ENCODE measurements around the gene HK2.

Gene HK2

DNA sequence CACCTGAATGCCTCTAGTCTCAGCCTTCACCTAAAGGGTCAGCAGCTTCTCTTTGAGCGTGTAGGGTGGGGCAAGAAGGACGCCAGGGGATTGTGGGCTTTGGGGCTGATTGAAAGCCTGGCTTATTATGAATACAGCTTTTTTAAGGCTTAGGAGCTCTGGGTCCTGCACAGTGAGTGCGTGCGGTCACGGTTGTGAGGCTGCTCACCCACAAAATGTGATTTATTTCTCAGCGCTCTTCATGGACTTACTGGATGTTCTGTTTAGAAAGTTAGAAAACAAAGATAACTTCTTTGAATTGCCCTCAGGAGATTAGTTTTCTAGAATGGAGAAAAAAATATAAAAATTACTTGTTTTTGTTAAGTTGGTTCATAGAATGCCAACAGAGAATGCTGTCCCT lies 37.5 kb downstream of the HK2 start:
- no peak for DNase-seq (ENCODE audit: low spot score)
- Histone ChIP-seq H4K8ac (ENCODE audit: low read depth, low read length) (no peak overlapping the region), H3K27ac (replicated peaks; ENCODE audit: low read length) (no peak overlapping the region), H3K27me3 (ENCODE audit: control insufficient read depth in 3 of 3, insufficient read depth in 3 of 3, low read depth in 1 of 3, low read length in 3 of 3) (no peaks in the 10 kb centered on the region), H3K9me3 (replicated peaks in 1 of 2; ENCODE audit: control insufficient read depth in 2 of 2, insufficient read depth in 1 of 2, low read depth in 1 of 2, low read length in 2 of 2) (peaks cover 0 to 3% of the 10 kb centered on the region in 2 donors), H3K36me3 (replicated peaks in 1 of 2; ENCODE audit: control insufficient read depth in 2 of 2, insufficient read depth in 2 of 2, low read length in 2 of 2) (peaks cover 10 to 72% of the 10 kb centered on the region in 2 donors), H3K18ac (ENCODE audit: low read length) (no peak overlapping the region), H2BK120ac (ENCODE audit: low read depth, low read length) (no peak overlapping the region), H2AFZ (ENCODE audit: low read length) (no peak overlapping the region), H3K4me1 (ENCODE audit: control insufficient read depth in 2 of 2, insufficient read depth in 1 of 2, low read depth in 1 of 2, low read length in 2 of 2) (peaks cover 8 to 11% of the 10 kb centered on the region in 2 donors), H3K14ac (ENCODE audit: low read length) (no peak overlapping the region), H3K4me2 (ENCODE audit: insufficient read depth, low read length, poor library complexity, severe bottlenecking) (no peak overlapping the region), H3K4ac (ENCODE audit: low read length) (no peak overlapping the region), H2AK5ac (ENCODE audit: low read depth, low read length) (no peak overlapping the region), H2BK5ac (ENCODE audit: low read length) (no peak overlapping the region), H3K4me3 (ENCODE audit: low read length in 2 of 2) (no peak overlapping the region), H4K91ac (ENCODE audit: low read depth, low read length, poor library complexity) (no peak overlapping the region), H2BK15ac (ENCODE audit: low read length) (no peak overlapping the region), H3K23ac (ENCODE audit: low read depth, low read length, poor library complexity) (no peak overlapping the region), H3K9ac (ENCODE audit: low read depth, low read length, poor library complexity) (no peak overlapping the region), H2BK12ac (ENCODE audit: low read length) (no peak overlapping the region), H3K79me1 (ENCODE audit: low read depth, low read length) (no peaks in the 10 kb centered on the region)
- WGBS, 2 donors (ENCODE audit: extremely low coverage in 2 of 2, insufficient read length in 2 of 2, insufficient replicate concordance in 1 of 2), result no CpG with 5 or more reads among the region's 6 CpGs

DNA sequence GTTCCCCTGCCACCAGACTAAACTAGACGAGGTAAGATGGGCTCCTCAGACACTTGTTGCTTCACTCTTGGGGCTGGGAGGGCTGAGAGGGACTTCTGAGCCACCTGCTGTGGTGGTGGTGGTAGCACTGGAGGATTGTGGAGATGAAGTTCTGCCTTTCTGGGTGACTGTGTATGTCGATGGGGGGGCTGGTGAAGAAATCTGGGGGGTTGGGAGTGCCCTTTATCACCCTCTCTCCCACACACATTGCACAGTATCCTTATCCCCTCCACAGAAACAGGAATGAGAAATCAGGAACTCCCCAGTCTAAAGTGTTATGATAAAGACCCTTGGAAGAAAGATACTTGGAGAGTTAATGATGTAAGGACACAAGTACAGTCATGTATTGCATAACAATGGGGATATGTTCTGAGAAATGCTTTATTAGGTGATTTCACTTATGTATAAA lies 38.5 kb downstream of the HK2 start:
- H3K79me1 ChIP-seq (ENCODE audit: low read depth, low read length), result no peaks in the 10 kb centered on the region
- H2BK12ac ChIP-seq (ENCODE audit: low read length), result no peak overlapping the region
- no peak overlapping the region for H2AFZ ChIP-seq (ENCODE audit: low read length)
- H2BK15ac ChIP-seq (ENCODE audit: low read length), result no peak overlapping the region
- no peak overlapping the region for H4K8ac ChIP-seq (ENCODE audit: low read depth, low read length)
- no peak overlapping the region for H3K14ac ChIP-seq (ENCODE audit: low read length)
- WGBS, 2 donors (ENCODE audit: extremely low coverage in 2 of 2, insufficient read length in 2 of 2, insufficient replicate concordance in 1 of 2), result no CpG with 5 or more reads among the region's 2 CpGs
- H3K4me2 ChIP-seq (ENCODE audit: insufficient read depth, low read length, poor library complexity, severe bottlenecking), result no peak overlapping the region
- H3K9me3 ChIP-seq (replicated peaks in 1 of 2; ENCODE audit: control insufficient read depth in 2 of 2, insufficient read depth in 1 of 2, low read depth in 1 of 2, low read length in 2 of 2), result peaks cover 1 to 3% of the 10 kb centered on the region in 2 donors
- peaks cover 5 to 10% of the 10 kb centered on the region in 2 donors for H3K4me1 ChIP-seq (ENCODE audit: control insufficient read depth in 2 of 2, insufficient read depth in 1 of 2, low read depth in 1 of 2, low read length in 2 of 2)
- no peak overlapping the region for H3K18ac ChIP-seq (ENCODE audit: low read length)
- no peak overlapping the region for H3K4me3 ChIP-seq (ENCODE audit: low read length in 2 of 2)
- no peak overlapping the region for H3K4ac ChIP-seq (ENCODE audit: low read length)
- peaks cover 19 to 80% of the 10 kb centered on the region in 2 donors for H3K36me3 ChIP-seq (replicated peaks in 1 of 2; ENCODE audit: control insufficient read depth in 2 of 2, insufficient read depth in 2 of 2, low read length in 2 of 2)
- H2BK5ac ChIP-seq (ENCODE audit: low read length), result no peak overlapping the region
- no peak for DNase-seq (ENCODE audit: low spot score)
- H3K27me3 ChIP-seq (ENCODE audit: control insufficient read depth in 3 of 3, insufficient read depth in 3 of 3, low read depth in 1 of 3, low read length in 3 of 3), result no peaks in the 10 kb centered on the region
- no peak overlapping the region for H2AK5ac ChIP-seq (ENCODE audit: low read depth, low read length)
- no peak overlapping the region for H3K9ac ChIP-seq (ENCODE audit: low read depth, low read length, poor library complexity)
- H2BK120ac ChIP-seq (ENCODE audit: low read depth, low read length), result no peak overlapping the region
- H3K23ac ChIP-seq (ENCODE audit: low read depth, low read length, poor library complexity), result no peak overlapping the region
- no peak overlapping the region for H3K27ac ChIP-seq (replicated peaks; ENCODE audit: low read length)
- no peak overlapping the region for H4K91ac ChIP-seq (ENCODE audit: low read depth, low read length, poor library complexity)

DNA sequence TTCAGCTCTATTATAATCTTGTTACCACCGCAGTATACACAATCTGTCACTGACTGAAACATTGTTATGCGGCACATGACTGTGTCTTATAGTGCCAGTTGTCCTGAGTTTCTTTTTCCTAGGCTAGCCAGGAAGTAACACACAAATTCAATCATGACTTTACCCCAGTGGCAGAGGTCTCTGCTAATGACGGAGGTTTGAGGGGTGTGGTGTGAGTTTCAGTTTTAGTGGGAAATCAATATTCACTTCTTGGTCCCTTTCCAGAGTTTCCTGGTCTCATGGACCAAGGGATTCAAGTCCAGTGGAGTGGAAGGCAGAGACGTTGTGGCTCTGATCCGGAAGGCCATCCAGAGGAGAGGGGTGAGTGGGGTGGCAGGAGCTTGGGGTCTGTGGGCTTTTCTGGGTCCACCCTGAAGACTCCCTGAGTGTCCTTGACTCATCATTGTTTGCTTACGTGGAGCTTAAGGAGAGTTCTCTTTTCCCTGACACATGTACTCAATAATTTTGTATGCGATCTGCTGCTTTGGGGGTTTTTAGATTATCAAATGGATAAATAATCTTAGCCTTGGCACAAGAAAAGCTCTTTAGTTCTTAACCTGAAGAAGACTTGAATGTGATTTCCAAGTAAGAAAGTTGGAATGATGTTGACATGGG lies 39.2 kb downstream of the HK2 start:
- Histone ChIP-seq H3K18ac (ENCODE audit: low read length) (no peak overlapping the region), H2BK12ac (ENCODE audit: low read length) (no peak overlapping the region), H3K4me2 (ENCODE audit: insufficient read depth, low read length, poor library complexity, severe bottlenecking) (no peak overlapping the region), H2BK15ac (ENCODE audit: low read length) (no peak overlapping the region), H2AK5ac (ENCODE audit: low read depth, low read length) (no peak overlapping the region), H4K8ac (ENCODE audit: low read depth, low read length) (no peak overlapping the region), H3K36me3 (replicated peaks in 1 of 2; ENCODE audit: control insufficient read depth in 2 of 2, insufficient read depth in 2 of 2, low read length in 2 of 2) (peaks cover 26 to 80% of the 10 kb centered on the region in 2 donors), H3K23ac (ENCODE audit: low read depth, low read length, poor library complexity) (no peak overlapping the region), H3K79me1 (ENCODE audit: low read depth, low read length) (no peaks in the 10 kb centered on the region), H3K14ac (ENCODE audit: low read length) (no peak overlapping the region), H3K27me3 (ENCODE audit: control insufficient read depth in 3 of 3, insufficient read depth in 3 of 3, low read depth in 1 of 3, low read length in 3 of 3) (no peaks in the 10 kb centered on the region), H2BK120ac (ENCODE audit: low read depth, low read length) (no peak overlapping the region), H4K91ac (ENCODE audit: low read depth, low read length, poor library complexity) (no peak overlapping the region), H2BK5ac (ENCODE audit: low read length) (no peak overlapping the region), H3K4me1 (ENCODE audit: control insufficient read depth in 2 of 2, insufficient read depth in 1 of 2, low read depth in 1 of 2, low read length in 2 of 2) (peaks cover 0 to 4% of the 10 kb centered on the region in 2 donors), H3K4ac (ENCODE audit: low read length) (no peak overlapping the region), H3K4me3 (ENCODE audit: low read length in 2 of 2) (no peak overlapping the region), H3K9ac (ENCODE audit: low read depth, low read length, poor library complexity) (no peak overlapping the region), H3K9me3 (replicated peaks in 1 of 2; ENCODE audit: control insufficient read depth in 2 of 2, insufficient read depth in 1 of 2, low read depth in 1 of 2, low read length in 2 of 2) (peaks cover 1 to 3% of the 10 kb centered on the region in 2 donors), H3K27ac (replicated peaks; ENCODE audit: low read length) (no peak overlapping the region), H2AFZ (ENCODE audit: low read length) (no peak overlapping the region)
- no peak for DNase-seq (ENCODE audit: low spot score)
- no CpG with 5 or more reads among the region's 7 CpGs for WGBS, 2 donors (ENCODE audit: extremely low coverage in 2 of 2, insufficient read length in 2 of 2, insufficient replicate concordance in 1 of 2)

DNA sequence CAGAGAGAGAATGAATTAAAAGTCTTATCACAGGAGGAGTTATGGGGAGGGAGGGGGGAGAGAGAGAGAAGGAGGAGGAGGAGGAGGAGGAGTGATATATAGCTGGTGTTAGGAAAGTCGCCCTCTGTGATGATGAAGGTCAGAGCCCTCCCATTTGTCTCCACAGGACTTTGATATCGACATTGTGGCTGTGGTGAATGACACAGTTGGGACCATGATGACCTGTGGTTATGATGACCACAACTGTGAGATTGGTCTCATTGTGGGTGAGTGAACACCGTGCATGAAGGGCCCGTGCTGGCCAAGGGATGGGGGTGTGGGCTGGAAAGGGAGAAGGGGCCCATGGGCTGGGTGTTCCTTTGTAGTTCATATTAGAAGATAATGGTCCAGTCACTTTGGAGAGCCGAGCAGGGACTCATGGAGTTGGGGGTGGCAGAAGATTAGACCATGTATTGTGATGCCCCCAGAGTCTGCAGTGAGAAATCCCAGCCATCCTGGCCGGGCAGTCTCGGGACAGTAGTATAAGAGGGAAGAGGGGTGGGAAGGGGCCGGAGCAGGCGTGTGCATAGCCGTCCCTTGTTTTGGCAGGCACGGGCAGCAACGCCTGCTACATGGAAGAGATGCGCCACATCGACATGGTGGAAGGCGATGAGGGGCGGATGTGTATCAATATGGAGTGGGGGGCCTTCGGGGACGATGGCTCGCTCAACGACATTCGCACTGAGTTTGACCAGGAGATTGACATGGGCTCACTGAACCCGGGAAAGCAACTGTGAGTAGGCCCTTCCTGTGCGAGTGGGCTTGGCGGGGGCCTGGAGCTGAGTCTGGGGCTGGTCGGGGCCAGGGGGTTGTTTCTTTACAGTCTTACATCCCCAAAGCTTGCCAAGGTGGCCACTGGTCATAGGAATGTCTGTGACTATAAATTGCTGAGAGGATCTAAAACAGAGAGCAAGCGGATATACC lies 40.0 kb downstream of the HK2 start:
- Histone ChIP-seq H2BK15ac (ENCODE audit: low read length) (no peak overlapping the region), H2AFZ (ENCODE audit: low read length) (no peak overlapping the region), H2BK120ac (ENCODE audit: low read depth, low read length) (no peak overlapping the region), H3K23ac (ENCODE audit: low read depth, low read length, poor library complexity) (no peak overlapping the region), H3K4me2 (ENCODE audit: insufficient read depth, low read length, poor library complexity, severe bottlenecking) (no peak overlapping the region), H3K27ac (replicated peaks; ENCODE audit: low read length) (no peak overlapping the region), H4K91ac (ENCODE audit: low read depth, low read length, poor library complexity) (no peak overlapping the region), H3K18ac (ENCODE audit: low read length) (no peak overlapping the region), H2BK5ac (ENCODE audit: low read length) (no peak overlapping the region), H4K8ac (ENCODE audit: low read depth, low read length) (no peak overlapping the region), H3K14ac (ENCODE audit: low read length) (no peak overlapping the region), H2BK12ac (ENCODE audit: low read length) (no peak overlapping the region), H3K4ac (ENCODE audit: low read length) (no peak overlapping the region), H3K36me3 (replicated peaks in 1 of 2; ENCODE audit: control insufficient read depth in 2 of 2, insufficient read depth in 2 of 2, low read length in 2 of 2) (peaks cover 33 to 80% of the 10 kb centered on the region in 2 donors), H3K79me1 (ENCODE audit: low read depth, low read length) (no peaks in the 10 kb centered on the region), H2AK5ac (ENCODE audit: low read depth, low read length) (no peak overlapping the region), H3K27me3 (ENCODE audit: control insufficient read depth in 3 of 3, insufficient read depth in 3 of 3, low read depth in 1 of 3, low read length in 3 of 3) (no peaks in the 10 kb centered on the region), H3K4me1 (ENCODE audit: control insufficient read depth in 2 of 2, insufficient read depth in 1 of 2, low read depth in 1 of 2, low read length in 2 of 2) (peaks cover 0 to 2% of the 10 kb centered on the region in 2 donors), H3K4me3 (ENCODE audit: low read length in 2 of 2) (no peak overlapping the region), H3K9me3 (replicated peaks in 1 of 2; ENCODE audit: control insufficient read depth in 2 of 2, insufficient read depth in 1 of 2, low read depth in 1 of 2, low read length in 2 of 2) (peaks cover 1 to 3% of the 10 kb centered on the region in 2 donors), H3K9ac (ENCODE audit: low read depth, low read length, poor library complexity) (no peak overlapping the region)
- WGBS, 2 donors (ENCODE audit: extremely low coverage in 2 of 2, insufficient read length in 2 of 2, insufficient replicate concordance in 1 of 2), result no CpG with 5 or more reads among the region's 26 CpGs
- no peak for DNase-seq (ENCODE audit: low spot score)
